ENCODE results near the gene IGFN1.
"Not testable (repeated sequence)": the region's sequence is repeated elsewhere in the genome, so short reads cannot be mapped to it uniquely, and the experiment has no call there.

The IGFN1 gene

DNA sequence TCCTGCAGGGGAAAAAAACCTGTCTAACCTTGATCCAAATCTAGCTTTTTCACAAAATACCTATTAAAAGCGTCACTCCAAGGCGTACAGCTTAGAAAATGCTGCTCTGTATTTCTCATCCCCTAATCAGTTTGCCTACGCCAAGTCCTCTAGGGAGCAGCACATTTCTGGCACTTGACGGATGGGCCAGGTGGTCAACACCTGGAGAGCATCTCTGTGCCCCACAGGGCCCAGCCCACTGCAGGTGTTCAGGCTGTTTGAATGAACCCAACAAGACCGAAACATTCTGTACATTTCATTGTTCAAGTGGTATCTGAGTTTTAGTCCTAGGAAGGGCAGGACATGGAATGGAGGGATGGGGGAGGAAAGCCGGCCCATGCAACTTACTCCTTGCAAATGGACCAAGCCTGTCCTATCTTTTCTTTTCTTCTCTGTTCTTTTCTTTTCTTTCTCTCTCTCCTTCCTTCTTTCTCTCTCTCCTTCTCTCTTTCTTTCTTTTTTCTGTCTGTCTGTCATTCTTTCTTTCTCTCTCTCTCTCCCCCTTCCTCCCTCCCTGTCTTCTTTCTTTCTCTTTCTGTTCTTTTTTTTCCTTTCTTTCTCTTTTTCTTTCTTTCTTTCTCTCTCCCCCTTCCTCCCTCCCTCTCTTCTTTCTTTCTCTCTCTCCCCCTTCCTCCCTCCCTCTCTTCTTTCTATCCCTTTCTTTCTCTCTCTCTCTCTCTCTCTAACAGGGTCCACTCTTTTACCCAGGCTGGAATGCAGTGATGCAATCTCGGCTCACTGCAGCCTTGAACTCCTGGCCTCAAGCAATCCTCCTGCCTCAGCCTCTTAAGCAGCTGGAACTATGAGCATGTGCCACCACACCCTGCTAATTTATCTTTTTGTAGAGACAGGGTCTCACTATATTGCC, 29.1 kb downstream of the IGFN1 start:
- DNase-seq, result peak; percentile 14

DNA sequence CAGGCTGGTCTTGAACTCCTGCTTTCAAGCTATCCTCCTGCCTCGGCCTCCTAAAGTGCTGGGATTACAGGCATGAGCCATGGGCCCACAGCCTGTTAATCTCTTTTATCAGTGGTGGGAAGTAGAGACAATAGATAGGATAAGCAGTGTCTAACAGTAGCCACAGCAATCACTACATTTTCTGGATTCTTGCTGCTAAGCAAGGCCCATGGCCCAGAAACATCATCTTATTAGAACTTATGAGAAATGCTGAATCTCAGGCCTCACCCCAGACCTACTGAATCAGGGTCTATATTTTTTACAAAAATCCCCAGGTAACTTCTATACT, 29.7 kb downstream of the IGFN1 start:
- DNase-seq, result no peak

DNA sequence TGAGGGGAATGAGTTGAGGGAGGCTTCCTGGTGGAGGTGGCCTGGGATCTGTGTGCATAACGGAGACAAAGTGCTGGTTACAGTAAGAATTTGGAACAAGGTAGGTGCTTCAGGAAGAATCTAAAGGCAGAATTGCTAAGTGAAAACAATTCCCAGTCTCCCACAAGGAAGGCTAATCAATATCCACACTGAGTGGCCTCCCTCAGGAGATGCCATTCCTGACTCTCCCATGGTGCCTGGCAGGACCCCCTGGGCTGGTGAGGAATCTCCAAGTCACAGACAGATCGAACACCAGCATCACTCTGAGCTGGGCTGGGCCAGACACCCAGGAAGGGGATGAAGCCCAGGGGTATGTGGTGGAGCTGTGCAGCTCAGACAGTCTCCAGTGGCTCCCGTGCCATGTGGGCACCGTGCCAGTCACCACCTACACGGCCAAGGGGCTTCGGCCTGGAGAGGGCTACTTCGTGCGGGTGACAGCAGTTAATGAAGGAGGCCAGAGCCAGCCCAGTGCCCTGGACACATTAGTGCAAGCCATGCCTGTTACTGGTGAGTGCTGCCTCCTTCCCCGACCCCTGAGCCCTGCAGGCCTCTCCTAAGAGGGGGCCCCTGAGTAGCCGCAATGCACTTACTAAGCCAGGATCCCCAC, 30.7 kb downstream of the IGFN1 start:
- DNase-seq, result no peak

DNA sequence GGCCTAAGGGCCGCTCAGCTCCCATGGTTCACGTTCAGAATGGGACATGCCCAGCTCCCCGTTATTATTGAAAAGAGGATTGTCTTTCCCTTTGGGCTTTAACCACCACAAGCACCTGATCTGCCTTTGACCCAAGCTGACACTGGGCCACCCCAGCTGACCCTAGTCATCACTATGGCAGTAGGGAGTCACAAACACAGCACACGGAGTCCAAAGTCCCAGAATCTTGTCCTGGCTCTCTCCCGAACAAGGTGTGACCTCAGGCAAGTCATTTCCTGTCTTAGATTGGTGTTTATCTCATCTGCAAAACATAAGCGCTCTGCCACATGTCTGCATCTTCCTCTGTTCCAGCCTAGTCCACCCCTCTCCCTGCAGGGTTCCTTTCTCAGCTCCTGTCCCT, 31.5 kb downstream of the IGFN1 start:
- DNase-seq, result no peak

DNA sequence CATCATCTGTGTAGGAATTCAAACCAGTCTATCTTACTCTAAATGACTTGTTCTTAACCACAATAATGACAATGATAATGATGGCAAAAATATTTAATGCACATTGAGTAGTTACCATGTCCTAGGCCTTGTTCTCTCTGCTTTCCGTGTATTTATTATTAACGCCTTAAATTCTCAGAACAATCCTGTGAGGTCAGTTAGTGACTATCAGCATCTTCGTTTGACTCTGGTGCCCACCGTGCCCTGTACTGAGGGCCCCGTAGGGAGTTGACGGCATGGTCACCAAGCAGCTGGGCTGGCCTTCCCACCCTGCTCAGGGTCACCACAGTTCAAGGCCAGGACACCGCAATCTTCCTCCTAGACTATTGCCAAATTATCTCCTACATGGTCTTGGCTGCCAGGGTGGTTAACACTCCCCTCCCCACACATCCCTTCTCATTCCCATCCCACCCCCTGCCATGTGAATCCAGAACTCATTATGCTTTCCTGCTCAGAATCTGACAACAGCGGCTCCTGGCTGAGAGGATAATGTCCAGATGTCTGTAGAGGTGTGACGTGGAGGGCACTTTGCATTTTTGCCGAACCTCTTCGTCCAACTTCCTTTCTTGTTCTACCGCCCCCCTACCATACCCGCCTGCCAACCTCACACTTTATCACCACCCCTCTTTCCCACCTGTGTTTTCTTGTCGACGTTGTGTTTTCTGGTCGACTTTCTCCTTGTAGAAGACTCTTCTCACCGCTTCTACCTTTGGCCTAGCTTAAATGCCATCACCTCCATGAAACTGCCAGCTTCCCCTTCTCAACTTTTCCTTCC, 33.4 kb downstream of the IGFN1 start:
- no peak for DNase-seq

DNA sequence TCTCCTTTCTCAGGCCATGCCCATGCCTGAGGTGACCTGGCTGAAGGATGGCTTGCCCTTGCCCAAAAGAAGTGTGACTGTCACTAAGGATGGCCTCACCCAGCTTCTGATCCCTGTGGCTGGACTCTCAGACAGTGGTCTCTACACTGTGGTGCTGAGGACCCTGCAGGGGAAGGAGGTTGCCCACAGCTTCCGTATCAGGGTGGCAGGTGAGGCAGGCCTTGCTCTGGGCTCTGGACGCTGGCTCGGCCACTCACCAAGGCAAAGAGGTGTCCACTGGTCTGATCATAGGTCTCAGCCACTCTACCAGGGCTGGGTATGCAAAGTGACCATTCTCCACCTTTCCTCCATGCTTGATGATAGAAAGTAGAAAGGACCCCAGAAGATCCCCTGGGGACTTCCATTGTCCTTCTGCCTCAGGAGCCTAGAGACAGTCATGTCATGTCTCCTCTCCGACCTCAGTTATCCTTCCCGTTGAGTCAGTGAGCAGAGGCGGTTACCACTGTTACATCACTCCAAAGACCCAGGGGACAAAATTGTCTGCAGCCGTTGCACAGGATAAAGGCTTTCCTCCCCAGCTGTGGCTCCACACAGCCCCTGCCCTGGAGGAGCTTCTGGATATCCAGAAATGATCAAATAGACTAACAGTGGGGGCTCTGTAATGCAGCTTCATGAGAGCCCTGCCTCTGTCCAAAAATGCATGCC, 34.2 kb downstream of the IGFN1 start:
- no peak for DNase-seq

- no peak for DNase-seq
Measured at GRCh38 chr1:201226178-201226514, 35.5 kb downstream of the IGFN1 start.

DNA sequence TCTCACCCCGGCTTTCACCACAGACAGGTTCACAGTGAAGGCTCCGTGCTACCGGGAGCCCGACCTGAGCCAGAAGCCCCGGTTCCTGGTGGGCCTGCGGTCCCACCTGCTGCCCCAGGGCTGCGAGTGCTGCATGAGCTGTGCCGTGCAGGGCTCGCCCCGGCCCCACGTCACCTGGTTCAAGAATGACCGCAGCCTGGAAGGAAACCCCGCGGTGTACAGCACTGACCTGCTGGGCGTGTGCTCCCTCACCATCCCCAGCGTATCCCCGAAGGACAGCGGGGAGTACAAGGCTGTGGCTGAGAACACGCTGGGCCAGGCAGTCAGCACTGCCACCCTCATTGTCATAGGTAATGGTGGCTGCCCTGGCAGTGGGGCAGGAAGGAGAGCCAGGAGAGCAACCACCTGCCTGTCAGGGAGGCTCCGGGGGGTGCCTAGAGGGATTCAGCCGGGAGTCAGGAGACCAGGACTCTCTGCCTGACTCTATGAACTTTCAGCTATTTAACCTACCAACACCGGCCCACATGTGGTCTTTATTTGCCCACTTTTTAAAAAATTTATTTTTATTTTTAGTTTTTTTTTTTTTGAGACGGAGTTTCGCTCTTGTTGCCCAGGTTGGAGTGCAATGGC, 36.4 kb downstream of the IGFN1 start:
- DNase-seq, result no peak

DNA sequence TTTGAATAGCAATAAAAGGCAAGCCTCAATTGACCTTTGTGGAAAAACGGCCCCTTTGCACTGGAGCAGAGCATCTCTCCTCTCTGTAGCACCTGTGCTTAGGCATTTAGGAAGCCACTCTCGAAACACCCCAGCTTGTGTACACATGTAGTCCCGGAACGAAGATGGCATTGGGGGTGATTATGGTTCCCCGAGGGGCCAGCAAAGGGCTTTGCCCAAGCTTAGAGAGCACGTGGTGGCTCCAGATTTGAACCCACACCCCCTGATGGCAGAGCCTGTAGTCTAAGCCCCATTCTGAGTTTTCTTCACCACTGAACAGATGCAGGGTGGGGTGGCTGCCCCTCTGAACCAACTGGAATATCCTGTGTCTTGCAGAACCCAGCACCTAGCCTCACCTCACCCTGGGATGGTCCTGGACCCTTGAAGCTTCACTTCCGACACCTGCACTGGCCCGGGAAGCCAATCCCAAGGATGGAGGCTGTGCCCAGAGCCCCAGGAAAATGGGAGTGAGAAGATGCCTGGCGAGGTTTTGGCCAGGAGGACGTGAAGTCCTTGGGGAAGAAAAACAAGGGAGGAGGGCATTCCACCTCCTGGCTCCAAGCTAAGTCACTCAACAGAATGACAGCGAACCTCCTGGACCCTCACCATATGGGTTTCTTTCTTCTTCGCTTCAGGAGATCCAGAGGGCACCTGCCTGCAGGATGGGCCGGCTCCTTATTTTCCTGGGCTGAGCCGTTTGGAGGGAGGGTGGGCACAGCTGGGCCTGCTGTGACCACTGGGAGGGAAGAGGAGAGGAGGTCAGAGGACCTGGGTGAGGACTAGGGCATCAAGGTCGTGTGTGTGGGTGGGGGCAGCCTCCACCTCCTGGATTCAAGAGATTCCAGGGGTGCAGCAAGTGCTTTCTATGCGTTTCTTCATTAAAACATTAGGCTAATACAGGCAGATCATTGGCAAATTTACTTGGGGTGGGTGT, 37.7 kb downstream of the IGFN1 start:
- DNase-seq, result no peak

- no peak for DNase-seq
Measured at GRCh38 chr1:201229095-201229494, 38.5 kb downstream of the IGFN1 start.

- DNase-seq, result no peak
Measured at GRCh38 chr1:201229771-201230635, 39.4 kb downstream of the IGFN1 start.

DNA sequence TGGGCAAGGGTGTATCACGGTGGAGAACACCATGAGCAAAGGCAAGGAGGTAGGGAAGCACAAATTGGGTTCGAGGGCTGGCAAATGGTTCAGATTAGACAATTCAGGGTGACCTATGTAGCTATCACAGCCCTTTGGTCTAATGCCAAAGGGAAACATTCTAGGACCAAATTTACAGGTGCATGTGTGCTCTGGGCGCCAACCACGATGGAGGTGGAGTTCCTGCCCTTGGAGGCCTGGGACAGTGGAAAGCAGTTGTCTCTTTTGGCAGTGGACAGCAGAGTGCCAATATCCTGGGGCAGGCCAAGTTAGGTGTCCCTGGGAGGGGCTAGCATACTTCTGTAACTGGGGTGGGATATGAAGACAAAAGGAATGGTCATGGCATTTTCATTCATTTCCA, 40.1 kb downstream of the IGFN1 start:
- DNase-seq, result no peak

- DNase-seq, result not testable (repeated sequence)
Measured at GRCh38 chr1:201239646-201240045, 49.0 kb downstream of the IGFN1 start.

DNA sequence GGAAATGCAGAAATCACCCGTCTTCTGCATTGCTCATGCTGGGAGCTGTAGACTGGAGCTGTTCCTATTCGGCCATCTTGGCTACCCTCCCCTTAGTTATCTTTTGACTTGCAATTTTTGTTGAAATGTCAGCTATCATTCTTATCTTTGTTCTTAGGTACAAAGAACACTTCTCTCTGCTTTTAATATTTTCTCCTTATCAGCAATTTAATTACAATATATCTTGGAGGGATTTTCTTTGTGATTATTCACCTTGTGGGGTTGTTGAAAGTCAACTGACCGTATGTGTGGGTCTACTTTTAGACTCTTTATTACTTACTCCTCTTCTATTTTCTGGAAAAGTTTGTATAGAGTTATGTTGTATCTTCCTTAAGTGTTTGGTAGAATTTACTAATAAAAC, 49.5 kb downstream of the IGFN1 start:
- no peak for DNase-seq

DNA sequence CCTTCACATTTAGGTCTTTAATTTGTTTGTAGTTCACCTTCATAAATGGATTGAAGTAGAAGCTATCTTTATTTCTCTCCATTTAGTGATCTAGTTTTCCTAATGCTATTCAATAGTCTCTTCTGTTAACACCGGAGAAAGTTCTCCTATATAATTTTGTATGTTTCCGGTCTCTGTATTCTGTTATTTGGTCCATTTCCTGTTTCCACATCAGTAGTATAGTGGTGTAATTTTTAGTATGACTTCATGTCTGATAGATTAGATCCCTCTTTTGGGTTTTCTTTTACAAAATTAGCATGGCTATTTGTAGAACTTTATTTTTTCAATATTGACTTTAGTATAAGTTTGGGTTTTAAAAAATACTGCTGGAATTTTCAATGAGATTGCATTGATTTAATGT, 51.1 kb downstream of the IGFN1 start:
- no peak for DNase-seq

DNA sequence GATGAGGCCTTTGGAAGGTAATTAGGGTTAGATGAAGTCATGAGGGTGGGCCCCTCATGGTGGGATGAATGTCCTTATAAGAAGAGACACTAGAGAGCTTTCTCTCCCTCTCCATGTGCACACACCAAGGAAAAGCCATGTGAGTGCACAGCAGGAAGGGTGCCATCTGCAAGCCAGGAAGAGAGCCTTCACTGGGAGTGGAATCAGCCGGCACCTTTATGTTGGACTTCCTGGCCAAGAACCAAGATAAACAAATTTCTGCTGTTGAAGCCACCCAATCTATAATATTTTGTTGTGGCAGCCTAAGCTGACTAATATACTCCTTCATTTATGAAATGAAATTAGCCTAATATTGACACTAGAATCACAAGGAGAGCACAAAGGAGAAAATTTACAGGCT, 54.5 kb downstream of the IGFN1 start:
- no peak for DNase-seq

GRCh38 chr1:201248721-201249559, 58.3 kb downstream of the IGFN1 start:
- DNase-seq, result no peak

DNA sequence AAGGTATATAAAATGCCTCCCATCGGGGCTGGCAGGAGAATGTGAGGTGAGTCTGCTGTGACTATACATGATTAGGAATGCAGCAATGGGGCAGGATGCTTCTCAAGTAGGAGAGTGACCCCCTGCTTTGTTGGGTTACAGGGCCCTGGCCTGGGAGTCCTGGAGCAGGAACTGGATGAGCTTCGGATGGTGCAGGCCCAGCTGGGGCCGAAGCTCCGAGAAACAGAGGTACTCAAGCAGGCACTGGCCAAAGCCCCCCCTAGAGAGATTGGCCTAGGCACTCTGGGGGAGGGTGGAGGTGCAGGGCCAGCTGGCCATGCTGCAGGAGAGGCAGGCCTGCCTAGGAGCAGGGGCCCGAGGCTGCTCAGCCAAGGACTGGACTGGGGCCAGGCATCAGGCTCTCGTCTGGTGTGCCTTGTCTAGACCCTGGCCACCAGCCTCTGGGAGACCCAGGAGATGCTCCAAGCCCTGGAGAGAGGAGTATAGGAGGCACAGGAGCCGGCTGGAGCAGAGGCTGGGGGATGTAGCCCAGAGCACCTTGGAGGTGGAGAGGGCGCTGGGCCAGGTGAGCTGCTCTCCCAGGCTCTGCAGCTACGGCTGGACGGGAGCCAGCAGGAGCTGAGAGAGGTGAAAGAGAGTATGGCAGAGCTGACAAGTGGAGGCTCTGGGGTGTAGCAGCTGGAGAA, 59.8 kb downstream of the IGFN1 start:
- DNase-seq, result no peak

DNA sequence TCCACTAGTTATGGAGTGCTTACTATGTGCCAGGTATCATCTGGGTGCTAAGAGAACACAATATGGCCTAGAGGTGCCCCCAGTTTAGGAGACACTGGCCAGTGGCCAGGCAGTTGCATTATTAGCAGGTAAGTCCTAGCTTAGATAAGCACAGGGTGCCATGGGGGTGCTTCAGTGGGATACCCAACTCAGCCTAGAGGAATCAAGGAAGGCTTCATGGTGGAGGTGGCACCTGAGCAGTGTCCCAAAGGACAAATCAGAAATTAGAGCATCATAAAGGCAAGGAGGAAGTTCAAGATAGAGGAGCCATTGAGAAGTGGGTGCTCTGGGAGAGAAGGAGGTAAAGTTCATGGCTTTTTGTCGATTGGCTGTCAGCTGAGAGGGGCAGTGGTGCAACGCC, 60.8 kb downstream of the IGFN1 start:
- DNase-seq, result no peak
